ENCODE measurements around the gene NDOR1.

Gene NDOR1

GRCh38 chr9:137226338-137227053 lies 21.0 kb downstream of the NDOR1 start:
- TF ChIP-seq CTCF (IDR thresholded peaks at IDR 0.05; ENCODE audit: borderline replicate concordance, insufficient read depth, low read depth, low read length) = no peak
- no peak overlapping the region for H3K4me3 ChIP-seq (ENCODE audit: low read depth, low read length)

GRCh38 chr9:137227054-137227852 lies 21.8 kb downstream of the NDOR1 start, which contains the start of gene RNF224:
TSS of gene RNF224 (plus strand) at chr9:137227502. CDS start at chr9:137228336, 834 bp downstream.
- peak; percentile 95 for TF ChIP-seq CTCF (IDR thresholded peaks at IDR 0.05; ENCODE audit: borderline replicate concordance, insufficient read depth, low read depth, low read length)
- H3K4me3 ChIP-seq (ENCODE audit: low read depth, low read length) = no peak within 1 kb of the TSS

GRCh38 chr9:137227853-137228505 lies 22.5 kb downstream of the NDOR1 start:
- no peak for TF ChIP-seq CTCF (IDR thresholded peaks at IDR 0.05; ENCODE audit: borderline replicate concordance, insufficient read depth, low read depth, low read length)

GRCh38 chr9:137228506-137228967 lies 23.0 kb downstream of the NDOR1 start:
- no peak overlapping the region for H3K4me3 ChIP-seq (ENCODE audit: low read depth, low read length)
- TF ChIP-seq CTCF (IDR thresholded peaks at IDR 0.05; ENCODE audit: borderline replicate concordance, insufficient read depth, low read depth, low read length) = no peak

More at GRCh38 chr9:137227853-137228505, 22.5 kb downstream of the NDOR1 start:
- no peak overlapping the region for H3K4me3 ChIP-seq (ENCODE audit: low read depth, low read length)

GRCh38 chr9:137228968-137229896 lies 23.7 kb downstream of the NDOR1 start:
- TF ChIP-seq CTCF (IDR thresholded peaks at IDR 0.05; ENCODE audit: borderline replicate concordance, insufficient read depth, low read depth, low read length) = no peak
- H3K4me3 ChIP-seq (ENCODE audit: low read depth, low read length) = no peak overlapping the region
